Measurements from ENCODE around the gene LCAT.
"Not testable (repeated sequence)": the region's sequence is repeated elsewhere in the genome, so short reads cannot be mapped to it uniquely, and the experiment has no call there.

LCAT gene

DNA sequence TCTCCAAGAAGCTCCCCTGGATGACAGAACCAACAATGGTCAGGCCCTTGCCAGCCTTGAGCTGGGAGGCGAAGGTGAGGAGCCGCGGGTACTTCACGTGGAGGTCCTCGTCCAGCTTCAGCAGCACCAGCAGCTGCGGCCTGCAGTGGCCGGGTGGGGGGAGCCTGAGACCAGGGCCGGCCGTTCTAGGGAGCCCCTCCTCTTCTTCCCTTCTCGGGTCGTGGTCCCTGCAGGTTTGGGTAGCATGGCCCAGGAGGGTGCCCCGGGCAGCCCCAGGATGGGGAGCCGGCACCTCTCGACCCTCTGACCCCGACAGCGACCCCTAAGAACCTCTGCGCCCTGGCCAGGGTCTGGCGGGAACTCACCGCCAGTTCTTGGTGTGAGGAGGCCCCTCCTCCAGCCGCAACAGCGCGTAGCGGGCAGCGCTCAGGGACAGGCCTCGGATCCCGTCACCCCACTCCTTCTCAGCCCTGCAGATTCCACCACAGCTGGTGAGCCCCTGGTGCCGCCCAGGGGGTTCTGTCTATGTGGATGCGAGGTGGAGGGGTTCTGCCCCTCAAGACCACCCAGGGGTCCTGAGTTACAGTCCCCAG lies 3.1 kb upstream of the LCAT start:
- no peak for DNase-seq (ENCODE audit: low read depth)

DNA sequence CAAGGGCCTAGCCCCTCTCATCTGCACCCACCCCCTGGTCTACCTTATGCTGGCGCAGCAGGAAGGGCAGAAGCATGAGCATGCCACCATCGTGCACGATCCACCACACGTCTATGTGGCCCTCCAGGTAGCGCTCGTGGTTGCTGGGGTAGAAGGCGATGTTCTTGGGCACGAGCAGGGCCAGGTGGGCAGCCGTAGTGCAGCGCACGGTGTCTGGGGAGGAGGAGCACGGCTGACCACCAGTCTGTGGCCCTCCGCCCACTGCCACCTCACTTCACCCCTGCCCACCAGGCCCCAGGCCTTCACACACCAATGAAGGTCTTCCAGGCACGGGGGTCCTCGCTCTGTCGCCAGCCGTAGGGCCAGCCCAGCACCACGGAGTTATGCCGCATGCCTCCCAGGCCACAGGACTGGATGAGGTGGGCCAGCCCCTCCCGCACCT lies 2.2 kb upstream of the LCAT start:
- no peak for DNase-seq (ENCODE audit: low read depth)

DNA sequence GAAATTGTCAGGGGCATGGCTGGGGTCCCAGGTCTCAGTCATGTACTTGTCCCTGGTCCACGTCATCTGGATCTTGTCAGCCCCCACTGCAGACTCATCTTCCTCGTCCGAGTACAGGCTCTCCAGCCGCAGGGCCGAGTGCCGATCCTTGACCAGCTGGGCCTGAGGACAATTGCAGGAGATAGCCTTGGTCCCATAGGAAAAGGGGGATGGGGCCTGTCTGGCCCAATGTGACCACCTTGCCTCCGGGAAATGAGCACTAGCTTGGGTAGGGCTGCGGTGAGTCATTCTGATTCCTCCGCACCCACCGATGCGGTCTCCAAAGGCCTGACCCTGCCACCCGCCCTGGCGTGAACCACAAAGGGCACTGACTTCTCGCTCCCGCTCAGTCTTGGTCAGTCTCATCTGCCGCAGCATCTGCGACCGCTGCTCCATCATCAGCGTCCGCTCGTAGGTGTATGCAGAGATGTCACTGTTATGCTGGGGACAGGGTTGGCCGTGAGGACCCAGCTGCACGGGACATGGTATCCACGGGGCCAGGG lies 1.5 kb upstream of the LCAT start:
- no peak for DNase-seq (ENCODE audit: low read depth)

DNA sequence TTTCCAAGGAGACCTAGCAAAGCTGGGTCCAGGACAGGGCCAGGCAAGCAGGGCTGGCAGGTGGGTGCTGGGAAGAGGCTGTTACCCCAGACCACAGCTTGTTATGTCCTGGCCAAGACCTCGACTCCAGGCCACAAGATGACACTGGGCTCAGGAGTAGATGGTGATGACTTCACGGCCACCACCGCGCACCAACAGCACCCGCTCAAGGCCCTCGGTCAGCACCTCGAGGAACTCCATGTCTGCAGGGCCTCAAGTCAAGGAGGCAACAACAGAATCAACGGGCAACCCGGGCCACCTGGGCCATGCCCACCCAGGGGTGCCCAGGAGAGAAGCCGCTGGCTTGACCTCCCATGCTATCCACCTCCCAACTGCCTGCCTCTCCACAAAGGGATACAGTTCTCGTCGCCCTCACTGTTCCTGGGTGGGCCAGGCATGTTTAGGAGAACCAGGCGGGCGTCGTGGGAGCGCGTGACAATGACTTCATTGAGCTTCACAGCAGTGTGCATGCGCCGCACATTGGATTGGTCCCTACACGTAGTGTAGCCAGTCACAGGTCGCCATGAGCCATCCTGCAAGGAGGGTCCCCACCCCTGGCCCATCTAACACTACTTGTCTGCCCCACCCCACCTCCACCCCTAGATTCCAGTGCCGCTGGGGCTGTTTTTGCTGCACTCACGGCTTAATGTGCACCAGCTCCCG lies 921 bp upstream of the LCAT start:
- no peak for DNase-seq (ENCODE audit: low read depth)

DNA sequence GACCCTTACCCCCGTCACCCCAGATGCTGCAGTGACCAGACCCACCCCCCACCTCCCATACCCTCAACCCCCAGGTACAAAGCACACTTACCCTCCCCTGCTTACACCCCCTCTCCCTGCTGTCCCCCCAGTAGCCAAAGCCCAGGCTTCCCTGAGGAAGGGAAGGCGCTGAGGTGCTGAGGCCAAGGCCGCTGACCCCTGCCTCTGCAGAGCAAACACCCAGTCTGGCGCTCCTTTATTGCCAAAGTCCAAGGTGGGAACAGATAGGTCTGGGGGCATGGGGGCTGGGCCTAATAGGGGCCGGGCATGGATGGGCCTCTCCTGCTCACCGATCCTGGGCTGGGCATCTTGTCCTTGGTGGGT lies 683 bp downstream of the LCAT start:
- no peak for DNase-seq (ENCODE audit: low read depth)

DNA sequence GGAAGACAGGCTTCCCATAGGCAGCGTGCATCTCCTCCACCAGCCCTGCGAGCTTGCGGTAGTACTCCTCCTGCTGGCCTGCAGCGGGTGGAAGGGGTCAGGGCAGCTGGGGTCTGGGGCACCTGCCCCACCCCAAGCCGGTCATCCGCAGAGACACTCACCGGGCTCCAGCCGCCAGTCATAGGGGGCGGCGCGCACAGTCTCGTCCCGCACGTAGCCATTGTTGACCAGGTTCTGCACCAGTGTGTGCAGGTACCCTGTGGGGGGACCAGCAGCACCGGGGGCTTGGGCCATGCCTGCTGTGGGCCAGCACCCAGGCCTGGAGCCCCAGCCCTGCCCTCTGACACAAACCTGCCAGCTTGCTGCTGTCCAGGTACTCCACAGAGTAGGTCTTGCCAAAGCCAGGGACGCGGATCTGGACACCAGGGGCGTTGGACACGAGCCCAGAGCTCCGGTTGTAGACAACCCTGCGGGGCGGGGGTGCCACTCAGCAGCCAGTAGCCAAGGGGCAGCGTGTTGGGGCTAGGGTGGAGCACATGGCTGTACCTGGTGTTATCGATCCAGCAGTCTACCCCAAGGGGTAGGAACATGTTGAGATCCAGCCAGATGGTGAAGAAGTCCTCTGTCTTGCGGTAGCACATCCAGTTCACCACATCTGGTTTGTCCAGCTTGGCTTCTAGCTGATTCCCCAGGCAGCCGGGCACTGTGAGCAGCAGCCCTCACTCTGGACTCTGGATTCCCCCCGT lies 1.2 kb downstream of the LCAT start:
- DNase-seq (ENCODE audit: low read depth): no peak

DNA sequence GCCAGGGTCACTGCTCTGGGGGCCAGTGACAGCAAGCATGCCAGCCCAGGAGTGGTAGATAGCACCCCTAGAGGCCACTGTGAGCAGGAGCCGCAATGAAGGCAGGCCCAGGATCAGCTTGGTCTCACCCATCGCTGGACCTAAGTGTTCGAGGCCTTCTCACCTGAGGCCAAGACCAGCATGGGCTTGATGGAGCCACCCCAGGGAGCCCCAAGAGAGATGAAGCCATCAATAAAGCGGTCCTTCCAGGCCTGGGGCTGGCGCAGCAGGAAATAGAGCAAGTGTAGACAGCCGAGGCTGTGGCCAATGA lies 1.8 kb downstream of the LCAT start:
- DNase-seq (ENCODE audit: low read depth): no peak

DNA sequence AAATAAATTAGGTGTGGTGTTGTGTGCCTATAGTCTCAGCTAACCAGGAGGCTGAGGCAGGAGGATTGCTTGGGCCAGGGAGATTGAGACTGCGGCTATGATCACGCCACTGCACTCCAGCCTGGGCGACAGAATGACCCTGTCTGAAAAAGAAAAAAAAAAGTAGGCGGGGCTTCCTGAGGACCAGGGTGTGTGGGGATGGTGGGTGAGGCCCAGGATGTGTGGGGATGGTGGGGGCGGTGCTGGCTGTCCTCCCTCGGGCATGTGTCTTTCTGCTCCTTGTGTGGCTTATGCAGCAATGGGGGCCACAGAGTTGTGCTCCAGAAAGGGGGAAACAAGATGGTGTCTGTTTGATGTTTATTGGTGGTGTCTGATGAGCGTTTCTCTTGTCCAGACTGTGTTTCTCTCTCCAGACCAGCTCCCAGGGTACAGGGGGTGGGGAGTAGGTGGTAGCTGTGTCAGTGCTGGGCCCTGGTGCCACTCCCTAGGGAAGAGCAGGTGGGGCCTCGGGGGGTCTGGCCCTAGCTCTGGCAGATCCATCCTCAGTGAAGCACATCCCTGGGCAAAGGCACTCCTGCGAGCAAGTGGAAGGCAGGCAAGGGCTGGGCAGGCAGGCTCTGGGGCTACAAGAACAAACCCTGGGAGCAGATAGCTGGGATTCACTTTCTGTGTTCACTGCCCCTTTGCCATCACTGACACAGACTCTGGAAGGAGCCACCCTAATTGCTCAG lies 2.3 kb downstream of the LCAT start:
- DNase-seq (ENCODE audit: low read depth): no peak

DNA sequence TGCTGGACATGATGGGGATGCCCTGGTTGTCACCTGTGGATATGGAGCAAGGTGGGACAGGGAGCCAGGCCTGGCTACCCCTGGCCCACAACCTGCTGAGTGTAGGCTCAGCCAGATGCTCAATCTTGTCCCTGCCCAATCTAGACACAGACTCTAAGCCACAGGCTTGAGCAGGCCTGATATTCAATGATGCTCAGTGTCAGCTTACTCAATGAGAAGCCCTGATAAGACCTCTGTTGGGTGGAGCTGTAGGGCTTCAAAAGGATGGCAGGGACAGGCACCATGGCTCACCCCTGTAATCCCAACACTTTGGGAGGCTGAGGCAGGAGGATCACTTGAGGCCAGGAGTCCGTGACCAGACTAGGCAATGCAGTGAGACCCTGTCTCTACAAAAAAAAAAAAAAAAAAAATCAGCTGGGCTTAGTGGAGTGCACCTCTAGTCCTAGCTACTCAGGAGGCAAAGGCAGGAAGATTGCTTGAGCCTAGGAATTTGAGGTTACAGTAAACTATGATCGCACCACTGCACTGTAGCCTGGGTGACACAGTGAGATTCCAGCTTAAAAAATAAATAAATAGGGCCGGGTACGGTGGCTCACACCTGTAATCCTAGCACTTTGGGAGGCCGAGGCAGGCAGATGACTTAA lies 3.4 kb downstream of the LCAT start:
- no peak for DNase-seq (ENCODE audit: low read depth)

DNA sequence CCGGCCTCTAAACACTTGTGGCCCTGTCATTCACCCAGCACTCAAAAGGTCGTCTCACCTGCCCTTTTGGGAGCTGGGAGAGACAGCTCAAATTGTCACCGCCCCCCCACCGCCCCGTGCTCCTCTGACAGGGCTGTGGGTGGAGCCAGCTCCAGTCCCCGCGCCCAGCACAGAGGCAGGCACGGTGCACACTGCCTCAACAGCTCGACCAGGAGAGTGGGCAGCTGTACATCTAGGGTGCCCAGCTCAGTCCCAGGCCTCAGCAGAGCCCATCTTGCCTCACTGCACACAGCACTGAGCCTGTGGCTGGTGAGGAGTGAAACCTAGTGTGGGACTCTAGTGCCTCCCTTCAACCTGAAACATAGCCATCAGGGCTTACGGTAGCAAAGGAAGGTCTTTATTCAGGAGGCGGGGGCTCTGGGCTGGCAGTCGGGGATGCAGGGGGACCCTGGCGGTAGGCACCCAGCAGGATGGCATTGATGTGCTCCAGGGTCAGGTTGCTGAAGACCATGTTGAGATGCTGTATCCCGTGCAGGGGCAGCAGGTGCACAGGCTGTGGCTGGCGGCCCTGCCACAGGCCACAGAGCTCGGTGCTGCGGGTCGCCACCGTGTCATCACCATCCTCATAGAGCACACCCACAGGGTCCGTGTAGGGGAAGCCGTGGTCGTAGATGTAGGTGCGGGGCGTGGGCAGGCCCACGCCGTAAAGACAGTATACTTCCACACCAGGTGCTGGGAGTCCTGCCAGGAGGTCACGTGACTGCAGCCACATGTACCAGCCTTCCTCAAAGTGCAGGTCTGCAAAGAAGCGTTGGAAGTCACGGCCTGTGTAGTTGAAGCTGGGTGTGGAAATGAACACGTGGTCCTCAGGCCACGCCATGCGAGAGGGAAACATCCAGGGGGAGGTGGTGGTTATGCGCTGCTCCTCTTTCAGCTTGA lies 4.1 kb downstream of the LCAT start:
- no peak for DNase-seq (ENCODE audit: low read depth)

DNA sequence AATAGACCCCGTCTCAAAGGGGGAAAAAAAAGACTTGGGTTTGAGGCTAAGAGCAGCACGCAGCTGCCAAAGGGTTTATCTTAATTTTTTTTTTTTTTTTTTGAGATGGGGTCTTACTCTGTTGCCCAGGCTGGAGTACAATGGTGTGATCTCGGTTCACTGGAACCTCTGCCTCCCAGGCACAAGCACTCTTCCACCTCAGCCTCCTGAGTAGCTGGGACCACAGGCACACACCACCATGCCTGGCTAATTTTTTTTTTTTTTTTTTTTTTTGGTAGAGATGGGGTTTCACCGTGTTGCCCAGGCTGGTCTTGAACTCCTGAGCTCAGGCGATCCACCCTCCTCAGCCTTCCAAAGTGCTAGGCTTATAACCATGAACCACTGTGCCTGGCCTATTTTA lies 6.2 kb downstream of the LCAT start:
- not testable (repeated sequence) for DNase-seq (ENCODE audit: low read depth)

DNA sequence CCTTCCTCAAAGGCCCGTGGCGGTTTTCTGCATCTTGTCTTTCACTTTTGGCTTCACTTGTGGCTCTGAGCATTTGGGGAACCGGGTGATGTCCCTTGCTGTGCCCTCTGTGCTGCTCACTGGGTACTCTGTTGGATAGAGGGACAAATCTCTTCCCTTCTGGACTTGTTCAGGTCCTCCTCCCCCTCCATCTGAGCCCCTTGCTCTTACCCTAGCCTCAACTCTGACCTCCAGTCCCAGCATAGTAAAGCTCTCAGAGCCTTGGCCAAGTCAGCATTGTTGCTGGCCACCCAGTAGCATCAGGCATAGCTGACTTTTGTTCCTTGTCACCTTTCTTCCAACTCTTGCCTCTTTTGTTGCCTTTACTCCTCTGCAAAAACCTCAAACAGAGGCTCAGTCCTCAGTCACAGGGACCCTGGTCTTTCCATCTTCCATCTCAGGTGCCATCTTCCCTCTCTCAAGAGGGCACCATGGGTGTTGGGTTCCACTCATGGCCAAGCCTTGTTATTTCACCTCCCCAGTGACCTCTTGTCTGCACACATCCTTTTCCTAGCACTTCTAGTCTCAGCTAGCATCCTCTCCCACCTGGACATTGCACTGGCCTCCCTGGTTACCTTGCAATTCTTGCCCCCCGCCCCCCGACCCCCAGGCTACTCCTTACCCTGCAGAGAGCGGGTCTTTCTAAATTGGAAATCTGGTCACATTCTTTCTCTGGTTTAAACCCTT lies 6.9 kb downstream of the LCAT start:
- no peak for DNase-seq (ENCODE audit: low read depth)

DNA sequence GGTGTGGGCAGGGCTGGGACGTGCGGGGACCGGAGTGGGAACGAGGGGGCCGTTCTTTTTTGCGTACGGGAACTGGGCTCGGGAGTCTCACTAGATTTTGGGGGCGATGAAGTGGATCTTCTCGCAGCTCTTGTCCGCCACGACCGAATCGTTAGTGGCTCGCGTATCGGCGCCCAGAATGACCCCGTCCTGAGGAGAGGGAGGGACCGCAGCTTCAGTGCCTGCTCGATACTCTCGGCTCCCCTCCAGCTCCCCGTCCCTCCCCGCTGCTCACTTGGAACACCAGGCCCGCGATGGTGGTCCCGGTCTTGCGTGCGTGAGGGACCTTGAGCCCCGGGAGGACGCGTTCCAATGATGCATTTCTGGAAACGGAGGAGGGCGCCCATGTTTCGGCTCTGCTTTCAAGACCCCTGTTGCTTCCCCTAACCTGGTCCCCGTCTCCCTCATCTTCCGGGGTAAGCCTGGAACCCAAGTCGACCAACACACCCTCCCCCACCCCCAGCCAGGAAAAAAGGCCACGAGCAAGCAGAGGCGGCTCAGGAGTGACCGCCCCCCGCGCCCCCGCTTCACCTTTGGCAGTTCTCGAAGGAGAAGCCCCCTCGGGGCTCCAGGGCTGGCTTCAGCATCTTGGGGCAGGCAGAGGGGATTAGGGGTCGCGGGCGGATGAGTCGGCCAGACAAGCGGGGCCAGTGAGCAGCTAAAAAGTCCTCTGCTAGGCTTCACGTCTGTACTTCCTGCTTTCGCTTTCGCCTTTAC lies 7.6 kb downstream of the LCAT start, which contains the start of gene PSMB10:
Gene PSMB10 (minus strand): TSS at position 727 of the 756 bp plus-strand sequence. CDS start 101 bp downstream, at position 626.
- DNase-seq (ENCODE audit: low read depth): peak; percentile 22

DNA sequence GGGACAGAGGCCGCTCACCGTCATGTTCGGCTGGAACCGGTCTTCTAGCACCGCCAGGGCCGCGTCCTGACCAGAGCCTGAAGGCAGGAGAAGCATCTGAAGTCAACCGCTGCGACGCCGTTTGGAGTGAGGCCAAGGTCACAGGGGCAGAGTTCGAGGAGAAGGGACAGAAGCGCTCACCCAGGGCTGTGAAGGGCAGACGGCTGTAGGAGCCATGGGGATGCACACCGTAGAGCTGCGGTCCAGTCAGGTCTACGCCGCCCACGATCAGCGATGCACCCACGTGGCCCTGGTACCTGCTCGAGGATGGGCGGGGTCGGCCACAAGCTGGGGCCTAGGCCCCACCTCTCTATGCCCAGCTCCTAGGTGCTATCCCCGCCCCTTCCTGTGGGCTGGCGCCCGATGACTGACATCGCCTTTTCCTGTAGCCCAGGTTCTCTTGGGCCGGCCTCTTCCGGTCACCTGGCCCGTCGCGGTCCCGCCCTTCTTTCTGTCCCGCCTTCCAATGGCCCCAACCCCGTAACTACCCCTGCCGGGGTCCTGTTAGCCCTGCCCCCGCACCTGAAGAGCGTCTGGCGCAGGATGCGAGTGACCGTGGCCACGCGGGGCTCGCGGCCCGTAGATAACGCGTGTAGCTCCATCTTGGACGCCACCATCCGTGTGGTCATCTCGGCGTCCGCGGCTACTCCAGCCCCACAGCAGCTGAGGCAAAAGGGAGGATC lies 8.4 kb downstream of the LCAT start:
- peak; percentile 68 for DNase-seq (ENCODE audit: low read depth)

DNA sequence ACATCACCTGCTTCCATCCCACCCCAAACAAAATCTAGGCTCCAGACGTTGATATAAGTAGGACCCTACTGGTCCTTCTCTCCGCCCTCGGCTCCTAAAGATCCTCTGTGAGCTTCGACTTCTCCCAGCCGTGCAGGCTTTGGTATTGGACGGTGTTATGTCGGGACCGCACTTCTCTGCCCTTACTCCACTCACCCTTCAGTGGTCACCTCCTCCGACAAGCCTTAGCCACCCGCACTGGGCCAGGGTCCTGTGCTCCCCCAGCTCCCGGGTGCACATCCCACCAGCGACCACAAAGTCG lies 8.9 kb downstream of the LCAT start:
- no peak for DNase-seq (ENCODE audit: low read depth)

DNA sequence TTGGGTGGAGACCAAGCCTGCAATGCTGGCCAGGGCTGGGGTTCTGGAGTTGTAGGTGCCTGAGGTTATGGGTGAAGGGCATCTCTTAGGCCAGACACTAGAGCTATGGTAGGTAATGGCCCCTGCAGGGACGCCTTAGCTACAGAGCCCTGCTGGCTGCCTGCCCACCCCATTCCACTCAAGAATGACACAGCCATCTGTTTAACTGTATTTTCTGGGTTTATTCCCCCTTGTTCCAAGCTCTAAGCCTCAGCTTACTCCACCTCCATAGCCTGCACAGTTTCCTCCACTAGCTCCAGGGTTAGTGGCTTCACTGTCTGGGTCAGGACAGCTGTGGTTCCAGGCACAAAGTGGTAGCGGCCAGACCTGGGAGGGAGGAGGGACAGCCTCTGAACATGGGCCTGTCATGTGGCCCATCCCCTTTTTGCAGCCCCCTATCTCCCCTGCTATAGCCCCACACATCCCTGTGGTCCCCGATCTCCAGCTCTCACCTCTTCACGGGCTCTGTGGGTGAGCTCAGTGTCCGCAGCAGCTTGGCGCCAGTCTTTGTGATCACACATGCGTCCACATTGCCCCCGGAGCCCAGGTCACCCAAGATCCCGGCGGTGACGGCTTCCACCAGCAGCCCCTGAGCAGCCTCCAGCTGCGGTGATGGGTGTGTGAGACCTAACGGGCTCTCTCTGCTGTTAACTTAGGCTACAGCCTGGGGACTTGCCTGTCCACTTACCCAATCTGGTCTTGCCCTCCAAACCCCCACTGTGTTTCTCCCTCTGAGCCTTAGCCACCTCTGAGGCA lies 9.4 kb downstream of the LCAT start:
- no peak for DNase-seq (ENCODE audit: low read depth)

DNA sequence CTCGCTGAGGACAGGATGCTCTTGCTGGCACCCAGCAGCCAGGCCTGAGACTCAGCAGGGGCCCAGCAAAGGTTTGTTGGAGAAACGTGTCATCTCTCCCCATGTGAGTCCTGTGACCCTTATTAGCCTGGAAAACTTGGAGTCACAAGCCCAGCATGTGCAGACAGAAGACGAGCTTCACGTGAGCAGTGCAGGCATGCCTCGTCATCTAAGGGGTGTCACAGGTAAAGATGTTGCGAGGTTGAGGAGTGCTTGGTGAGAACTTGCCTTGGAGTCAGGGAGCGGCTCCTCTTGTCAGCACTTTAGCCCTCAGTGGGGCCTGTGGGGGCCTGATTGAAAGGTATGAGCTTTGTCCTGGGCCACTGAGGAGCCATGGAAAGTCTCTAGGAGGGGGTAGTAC lies 10.1 kb downstream of the LCAT start:
- DNase-seq (ENCODE audit: low read depth): no peak

DNA sequence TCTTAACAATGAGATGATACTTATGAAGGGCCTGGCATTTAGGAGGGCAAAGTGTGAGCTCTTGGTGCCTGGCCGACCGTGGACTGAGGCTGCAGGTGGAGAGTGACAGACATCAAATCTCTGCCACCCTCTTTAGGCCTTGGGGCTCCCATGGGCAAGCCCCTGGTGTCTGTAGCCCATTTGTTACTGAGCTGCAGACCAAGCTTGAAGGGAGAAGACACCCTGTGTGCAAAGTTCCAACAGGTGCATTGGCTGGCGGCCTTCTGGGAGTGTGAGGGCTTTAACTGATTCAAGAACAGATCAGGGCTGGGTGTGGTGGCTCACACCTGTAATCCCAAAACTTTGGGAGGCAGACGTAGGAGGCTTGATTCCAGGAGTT lies 11.5 kb downstream of the LCAT start:
- DNase-seq (ENCODE audit: low read depth): no peak

All from non-pigmented ciliary epithelial cell (primary cell).